Neutrophil (primary cell): Measurements from ENCODE around the gene ORAI3.

Source experiments
- H3K27ac ChIP-seq: fragments of 200-600 bp; sonication (generic); 2 replicates; pipeline ENCODE4 v1.5.1; 2016; ENCODE audit warnings: mild to moderate bottlenecking, moderate library complexity
- H3K27me3 ChIP-seq: fragments of 200-600 bp; sonication (generic); 2 replicates; pipeline ENCODE4 v1.6.0; 2016; ENCODE audit warnings: mild to moderate bottlenecking
- H3K36me3 ChIP-seq: fragments of 200-600 bp; sonication (generic); 2 replicates; pipeline ENCODE4 v1.5.1; 2017
- H3K4me1 ChIP-seq, 2 experiments: fragments of 200-600 bp in 1 of 2; sonication (generic) in 1 of 2; 1 replicate in 1 of 2; 2 replicates in 1 of 2; pipeline versions ENCODE4 v1.5.1 to v1.6.1; 2013 to 2016; ENCODE audit warnings: low read depth in 1 of 2, low read length in 1 of 2, mild to moderate bottlenecking in 1 of 2, moderate library complexity in 1 of 2; ENCODE audit not compliant: control insufficient read depth in 1 of 2, insufficient read depth in 1 of 2
- H3K4me3 ChIP-seq, 2 experiments: fragments of 200-600 bp in 1 of 2; sonication (generic) in 1 of 2; 1 replicate in 1 of 2; 2 replicates in 1 of 2; pipeline ENCODE4 v1.5.1; 2013 to 2016; ENCODE audit warnings: low read depth in 1 of 2, low read length in 1 of 2, mild to moderate bottlenecking in 1 of 2, moderate library complexity in 1 of 2
- H3K9me3 ChIP-seq: fragments of 200-600 bp; sonication (generic); 2 replicates; pipeline ENCODE4 v1.5.1; 2016
- CTCF ChIP-seq: fragments of 200-600 bp; sonication (generic); IDR thresholded peaks from 2 replicates; pipeline ENCODE4 v1.5.1; 2016; ENCODE audit warnings: antibody characterized with exemption

ORAI3 gene

GRCh38 chr16:30969246-30969842 is 20.5 kb downstream of the ORAI3 start:
- Histone ChIP-seq H3K4me1 (no peaks in the 10 kb centered on the region), H3K4me3 (no peak overlapping the region), H3K9me3 (no peaks in the 10 kb centered on the region), H3K36me3 (peaks cover 86% of the 10 kb centered on the region), H3K27ac (no peak overlapping the region), H3K27me3 (no peaks in the 10 kb centered on the region)
- no peak for TF ChIP-seq CTCF

DNA sequence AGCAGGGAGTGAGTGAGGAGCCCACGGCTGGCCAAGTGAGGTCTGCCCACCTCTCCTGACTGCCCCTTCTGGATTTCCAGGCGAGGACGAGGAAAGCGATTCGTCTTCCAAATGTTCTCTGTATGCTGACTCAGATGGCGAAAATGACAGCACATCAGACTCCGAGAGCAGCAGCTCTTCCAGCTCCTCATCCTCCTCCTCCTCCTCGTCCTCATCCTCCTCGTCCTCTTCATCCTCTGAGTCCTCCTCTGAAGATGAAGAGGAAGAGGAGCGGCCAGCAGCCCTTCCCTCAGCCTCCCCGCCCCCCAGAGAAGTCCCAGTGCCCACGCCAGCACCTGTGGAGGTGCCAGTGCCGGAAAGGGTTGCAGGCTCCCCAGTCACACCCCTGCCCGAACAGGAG is 22.4 kb downstream of the ORAI3 start:
- H3K4me3 ChIP-seq, result no peak overlapping the region
- no peak for TF ChIP-seq CTCF
- H3K27ac ChIP-seq, result no peak overlapping the region
- H3K36me3 ChIP-seq, result peaks cover 81% of the 10 kb centered on the region
- no peaks in the 10 kb centered on the region for H3K27me3 ChIP-seq
- no peaks in the 10 kb centered on the region for H3K9me3 ChIP-seq
- H3K4me1 ChIP-seq, result no peaks in the 10 kb centered on the region

GRCh38 chr16:30972872-30973271 is 24.0 kb downstream of the ORAI3 start:
- Histone ChIP-seq H3K27me3 (no peaks in the 10 kb centered on the region), H3K9me3 (no peaks in the 10 kb centered on the region), H3K4me1 (no peaks in the 10 kb centered on the region), H3K4me3 (no peak overlapping the region), H3K36me3 (peaks cover 84% of the 10 kb centered on the region), H3K27ac (no peak overlapping the region)
- no peak for TF ChIP-seq CTCF

DNA sequence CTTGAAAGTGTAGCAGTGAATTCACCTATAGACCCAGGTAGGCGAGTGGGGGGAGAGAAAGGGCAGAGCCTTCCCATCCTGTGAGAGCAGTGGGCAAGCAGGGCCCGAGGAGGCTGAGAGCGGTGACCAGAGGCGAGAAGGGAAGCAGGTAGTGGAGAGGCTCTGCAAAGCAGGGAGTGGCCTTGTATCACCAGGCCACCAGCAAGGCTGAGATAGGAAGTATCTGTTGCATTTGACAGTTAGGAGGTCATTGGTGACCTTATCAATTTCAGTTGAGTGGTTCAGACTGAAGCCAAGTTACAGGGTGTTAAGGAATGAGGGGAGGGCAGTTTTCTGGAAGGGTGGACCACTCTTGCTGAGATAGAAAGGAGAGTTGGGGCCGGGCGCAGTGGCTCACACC is 25.5 kb downstream of the ORAI3 start:
- Histone ChIP-seq H3K4me1 (no peaks in the 10 kb centered on the region), H3K27ac (no peak overlapping the region), H3K4me3 (no peak overlapping the region), H3K9me3 (no peaks in the 10 kb centered on the region), H3K27me3 (no peaks in the 10 kb centered on the region), H3K36me3 (peaks cover 88% of the 10 kb centered on the region)
- no peak for TF ChIP-seq CTCF

- no peaks in the 10 kb centered on the region for H3K27me3 ChIP-seq
- no peaks in the 10 kb centered on the region for H3K9me3 ChIP-seq
- H3K27ac ChIP-seq, result no peak overlapping the region
- H3K4me3 ChIP-seq, result no peak overlapping the region
- TF ChIP-seq CTCF, result no peak
- no peaks in the 10 kb centered on the region for H3K4me1 ChIP-seq
- H3K36me3 ChIP-seq, result peaks cover 90% of the 10 kb centered on the region
These were observed 27.6 kb downstream of the ORAI3 start for GRCh38 chr16:30976486-30976885.

DNA sequence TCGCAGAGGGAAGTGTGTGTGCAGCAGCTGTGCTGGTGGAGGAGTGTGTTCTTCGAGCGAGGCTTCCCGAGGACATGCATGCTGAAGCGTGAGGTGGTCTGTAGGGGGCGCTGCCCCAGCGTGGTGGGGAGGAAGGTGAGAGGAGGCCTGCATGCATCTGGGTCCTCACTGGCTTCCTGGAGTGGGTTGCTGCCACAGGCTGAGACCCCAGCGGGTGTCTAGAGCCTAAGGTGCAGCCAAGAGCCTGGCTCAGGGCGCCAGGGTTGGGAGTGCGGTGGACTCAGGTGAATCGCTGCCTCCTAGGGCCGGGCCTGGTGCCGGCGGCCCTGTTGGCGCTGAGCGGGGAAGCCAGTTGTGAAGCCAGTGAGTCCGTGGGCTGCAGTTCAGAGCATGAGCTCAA is 28.6 kb downstream of the ORAI3 start:
- H3K27me3 ChIP-seq, result no peaks in the 10 kb centered on the region
- TF ChIP-seq CTCF, result no peak
- peaks cover 89% of the 10 kb centered on the region for H3K36me3 ChIP-seq

More for the DNA sequence above, 28.6 kb downstream of the ORAI3 start:
- Histone ChIP-seq H3K27ac (no peak overlapping the region), H3K9me3 (no peaks in the 10 kb centered on the region), H3K4me1 (no peaks in the 10 kb centered on the region), H3K4me3 (no peak overlapping the region)
